Measurements from ENCODE around the gene CNKSR2.

GRCh38 chrX:21674430-21675186 is 300.4 kb downstream of the CNKSR2 start:
- TF ChIP-seq CTCF (IDR thresholded peaks at IDR 0.05) (no peak), POLR2A (IDR thresholded peaks at IDR 0.05) (no peak)
